DND-41 (cell line): ENCODE data around the gene PPARA.

Experiments
- ATAC-seq: fragments of 200-7000 bp; cut with Tn5 transposase; 3 replicates; pipeline ENCODE4 v1.9.1; 2021; ENCODE audit warnings: low read depth; ENCODE audit not compliant: insufficient read depth
- DNase-seq: peaks from one replicate; pipeline ENCODE4 v3.0.0-alpha.2; 2020
- H2AFZ ChIP-seq: 2 replicates; pipeline ENCODE4 v1.6.0; 2012; ENCODE audit warnings: low read depth, low read length
- H3K27ac ChIP-seq: 2 replicates; pipeline ENCODE4 v1.5.1; 2012; ENCODE audit warnings: low read length, inconsistent platforms
- H3K27me3 ChIP-seq: fragments of 200-600 bp; sonication (generic); 2 replicates; pipeline ENCODE4 v1.6.0; 2012; ENCODE audit warnings: low read length, mild to moderate bottlenecking, inconsistent platforms; ENCODE audit not compliant: insufficient read depth, poor library complexity
- H3K36me3 ChIP-seq: 2 replicates; pipeline ENCODE4 v1.5.1; 2012; ENCODE audit warnings: low read length, inconsistent platforms; ENCODE audit not compliant: insufficient read depth
- H3K4me1 ChIP-seq: 2 replicates; pipeline ENCODE4 v1.5.1; 2012; ENCODE audit warnings: mild to moderate bottlenecking, low read length; ENCODE audit not compliant: insufficient read depth
- H3K4me2 ChIP-seq: 2 replicates; pipeline ENCODE4 v1.6.0; 2012; ENCODE audit warnings: mild to moderate bottlenecking, moderate library complexity, low read length, inconsistent platforms; ENCODE audit not compliant: insufficient read depth
- H3K4me3 ChIP-seq, 2 experiments: fragments of 200-600 bp in 1 of 2; shearing (Covaris generic) in 1 of 2; 2 replicates each; pipeline ENCODE4 v1.5.1; 2012 to 2016; ENCODE audit warnings: inconsistent platforms in 2 of 2, low read length in 2 of 2, mild to moderate bottlenecking in 2 of 2, low read depth in 1 of 2, moderate library complexity in 1 of 2
- H3K79me2 ChIP-seq: 2 replicates; pipeline ENCODE4 v1.6.0; 2012; ENCODE audit warnings: low read length, inconsistent platforms; ENCODE audit not compliant: insufficient read depth
- H3K9ac ChIP-seq: 2 replicates; pipeline ENCODE4 v1.6.0; 2012; ENCODE audit warnings: low read depth, mild to moderate bottlenecking, inconsistent platforms, low read length, moderate library complexity
- H3K9me3 ChIP-seq: 2 replicates; pipeline ENCODE4 v1.5.1; 2012; ENCODE audit warnings: low read length, moderate library complexity, mild to moderate bottlenecking, inconsistent platforms; ENCODE audit not compliant: insufficient read depth, severe bottlenecking
- H4K20me1 ChIP-seq: 2 replicates; pipeline ENCODE4 v1.6.0; 2012; ENCODE audit warnings: low read length; ENCODE audit not compliant: insufficient read depth
- EZH2 ChIP-seq: IDR thresholded peaks from 3 replicates; pipeline ENCODE4 v1.6.1; 2012; ENCODE audit warnings: borderline replicate concordance, low read depth, mild to moderate bottlenecking, moderate library complexity, low read length, inconsistent platforms; ENCODE audit not compliant: severe bottlenecking
- TF ChIP-seq, protein P1 (sequence below): IDR thresholded peaks from 2 replicates; pipeline ENCODE4 v1.5.1; 2012; ENCODE audit warnings: borderline replicate concordance, low read length, moderate library complexity, mild to moderate bottlenecking; ENCODE audit not compliant: poor library complexity, severe bottlenecking; ENCODE audit errors: extremely low read depth

Gene PPARA

DNA sequence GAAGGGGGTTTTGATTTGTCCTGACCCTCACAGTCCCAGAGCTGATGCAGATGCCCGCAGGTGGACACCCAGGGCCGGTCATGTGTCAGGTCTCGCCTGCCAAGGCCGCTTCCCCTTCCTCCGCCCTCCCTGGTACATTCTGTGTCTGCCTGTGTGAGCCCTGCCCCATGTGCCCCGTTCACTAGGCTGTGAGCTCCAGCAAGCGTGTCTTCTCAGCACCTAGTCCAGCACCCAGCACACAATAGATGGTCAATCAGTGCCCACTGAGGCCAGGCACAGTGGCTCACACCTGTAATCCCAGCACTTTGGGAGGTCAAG lies 29.9 kb upstream of the PPARA start:
- Histone ChIP-seq H3K36me3 (no peaks in the 10 kb centered on the region), H4K20me1 (0 out of 2 replicates have a peak, but pooled peaks cover 5% of the 10 kb centered on the region), H3K4me1 (peaks cover 12% of the 10 kb centered on the region), H3K9me3 (no peaks in the 10 kb centered on the region), H3K9ac (no peak overlapping the region), H3K4me2 (no peak overlapping the region), H3K79me2 (no peaks in the 10 kb centered on the region), H2AFZ (no peak overlapping the region), H3K27ac (no peak overlapping the region), H3K4me3 (no peak overlapping the region), H3K27me3 (no peaks in the 10 kb centered on the region)
- no peak for ATAC-seq
- no peak for DNase-seq
- no peak for TF ChIP-seq EZH2
- TF ChIP-seq, protein P1, sequence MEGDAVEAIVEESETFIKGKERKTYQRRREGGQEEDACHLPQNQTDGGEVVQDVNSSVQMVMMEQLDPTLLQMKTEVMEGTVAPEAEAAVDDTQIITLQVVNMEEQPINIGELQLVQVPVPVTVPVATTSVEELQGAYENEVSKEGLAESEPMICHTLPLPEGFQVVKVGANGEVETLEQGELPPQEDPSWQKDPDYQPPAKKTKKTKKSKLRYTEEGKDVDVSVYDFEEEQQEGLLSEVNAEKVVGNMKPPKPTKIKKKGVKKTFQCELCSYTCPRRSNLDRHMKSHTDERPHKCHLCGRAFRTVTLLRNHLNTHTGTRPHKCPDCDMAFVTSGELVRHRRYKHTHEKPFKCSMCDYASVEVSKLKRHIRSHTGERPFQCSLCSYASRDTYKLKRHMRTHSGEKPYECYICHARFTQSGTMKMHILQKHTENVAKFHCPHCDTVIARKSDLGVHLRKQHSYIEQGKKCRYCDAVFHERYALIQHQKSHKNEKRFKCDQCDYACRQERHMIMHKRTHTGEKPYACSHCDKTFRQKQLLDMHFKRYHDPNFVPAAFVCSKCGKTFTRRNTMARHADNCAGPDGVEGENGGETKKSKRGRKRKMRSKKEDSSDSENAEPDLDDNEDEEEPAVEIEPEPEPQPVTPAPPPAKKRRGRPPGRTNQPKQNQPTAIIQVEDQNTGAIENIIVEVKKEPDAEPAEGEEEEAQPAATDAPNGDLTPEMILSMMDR: no peak

DNA sequence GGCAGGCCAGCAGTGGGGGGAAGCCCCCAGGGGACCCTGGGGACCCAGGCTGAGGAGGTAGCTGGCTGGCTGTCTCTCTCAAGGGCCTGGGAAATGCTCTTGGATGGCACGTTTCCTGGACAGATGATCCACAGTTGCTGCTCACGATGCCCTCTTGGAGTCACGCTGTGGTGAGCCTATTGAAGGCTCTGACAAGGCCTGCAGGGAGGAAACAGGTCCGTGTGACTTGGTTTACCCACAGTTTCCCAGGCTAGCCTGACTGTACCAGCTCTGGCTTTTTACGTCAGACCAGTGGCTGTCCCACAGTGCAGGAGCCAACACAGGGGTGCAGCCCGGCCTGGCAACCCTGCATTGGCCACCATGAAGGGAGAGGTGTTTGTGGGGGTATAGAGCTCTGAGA lies 29.2 kb upstream of the PPARA start:
- Histone ChIP-seq H3K4me1 (peaks cover 12% of the 10 kb centered on the region), H2AFZ (no peak overlapping the region), H3K4me3 (no peak overlapping the region), H3K27me3 (no peaks in the 10 kb centered on the region), H3K9me3 (no peaks in the 10 kb centered on the region), H3K27ac (no peak overlapping the region), H3K4me2 (no peak overlapping the region), H3K9ac (no peak overlapping the region), H4K20me1 (no peaks in the 10 kb centered on the region), H3K79me2 (no peaks in the 10 kb centered on the region), H3K36me3 (no peaks in the 10 kb centered on the region)
- DNase-seq (no peak), ATAC-seq (no peak)
- TF ChIP-seq EZH2: no peak
- TF ChIP-seq, protein P1: no peak

DNA sequence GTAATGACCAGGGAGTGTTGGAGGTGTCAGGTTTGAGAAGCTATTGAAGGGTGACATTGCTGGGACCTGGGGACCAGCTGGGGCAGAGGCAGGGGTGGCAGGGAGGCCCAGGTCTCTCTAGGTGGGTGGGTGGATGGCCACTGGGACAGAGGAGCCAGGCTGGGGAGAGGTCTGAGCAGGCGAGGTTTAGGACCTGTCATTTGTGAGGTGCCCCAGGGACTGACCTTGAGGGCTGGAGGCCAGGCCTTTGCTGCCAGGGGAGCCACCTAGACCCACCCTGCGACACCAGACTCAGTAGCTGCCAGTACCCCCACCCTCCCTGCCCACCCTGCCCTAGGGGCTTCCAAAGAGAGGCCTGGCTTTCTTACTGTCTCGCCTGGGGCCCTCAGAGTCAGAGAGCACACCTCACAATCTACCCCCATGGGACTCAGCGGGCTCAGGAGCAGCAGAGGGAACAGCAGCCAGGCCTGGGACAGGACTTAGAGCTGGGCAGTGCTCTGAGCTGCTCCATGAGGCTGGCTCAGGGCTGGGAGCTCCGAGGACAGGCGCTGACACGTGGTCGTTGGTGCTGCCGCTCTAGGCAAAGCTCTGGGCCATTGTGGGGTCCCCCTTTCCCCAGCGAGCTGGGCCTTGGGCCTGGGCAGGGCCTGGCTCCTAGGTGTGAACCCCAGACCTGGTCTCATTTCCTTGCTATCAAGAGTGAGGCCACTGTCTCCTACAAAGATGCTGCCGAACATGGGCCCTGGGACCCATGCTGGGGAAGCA lies 28.6 kb upstream of the PPARA start:
- Histone ChIP-seq H3K4me2 (no peak overlapping the region; the same call in 1 of the 2 replicates), H4K20me1 (no peaks in the 10 kb centered on the region), H3K4me1 (peaks cover 12% of the 10 kb centered on the region), H3K9me3 (no peaks in the 10 kb centered on the region), H2AFZ (peak overlapping the region; percentile 73; the same call in 1 of the 2 replicates), H3K9ac (no peak overlapping the region; the same call in 1 of the 2 replicates), H3K27me3 (no peaks in the 10 kb centered on the region), H3K79me2 (no peaks in the 10 kb centered on the region), H3K27ac (no peak overlapping the region; the same call in 1 of the 2 replicates), H3K4me3 (no peak overlapping the region), H3K36me3 (no peaks in the 10 kb centered on the region)
- DNase-seq: no peak
- no peak for ATAC-seq
- no peak for TF ChIP-seq EZH2
- TF ChIP-seq, protein P1: no peak
